GM10266 (cell line): ENCODE data around the gene FGF13.

Experiments used
- DNase-seq: peaks from one replicate; pipeline ENCODE4 v3.0.0; 2012; ENCODE audit errors: extremely low spot score
- CTCF ChIP-seq: IDR thresholded peaks from 2 replicates; pipeline ENCODE4 v1.5.1; 2012; ENCODE audit warnings: mild to moderate bottlenecking, low read depth; ENCODE audit not compliant: control insufficient read depth, insufficient read depth; ENCODE audit errors: missing control alignments

FGF13 gene

GRCh38 chrX:138708268-138708667 is 3.2 kb downstream of the FGF13 start:
- no peak for DNase-seq
- TF ChIP-seq CTCF, result no peak

GRCh38 chrX:138704596-138704995 is 6.9 kb downstream of the FGF13 start:
- no peak for DNase-seq
- TF ChIP-seq CTCF, result no peak

DNA sequence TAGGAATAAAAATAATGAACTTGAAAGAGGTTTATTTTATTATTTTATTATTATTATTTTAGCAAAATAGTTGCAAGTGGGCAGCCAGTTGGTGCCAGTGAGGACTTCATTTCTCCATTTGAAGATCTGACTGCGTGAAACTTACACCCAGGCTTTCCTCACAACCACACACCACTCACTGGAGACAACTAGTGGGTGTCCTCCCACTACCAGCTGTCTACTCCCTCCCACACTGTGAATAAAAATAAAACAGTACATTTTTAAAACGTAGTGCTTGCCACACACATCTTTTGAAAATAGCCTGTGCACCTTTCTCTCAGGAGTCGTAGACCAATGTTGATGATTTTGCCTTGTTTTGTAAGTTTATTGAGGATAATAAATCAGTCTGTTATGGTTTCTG is 7.4 kb downstream of the FGF13 start:
- TF ChIP-seq CTCF, result no peak
- DNase-seq, result no peak

DNA sequence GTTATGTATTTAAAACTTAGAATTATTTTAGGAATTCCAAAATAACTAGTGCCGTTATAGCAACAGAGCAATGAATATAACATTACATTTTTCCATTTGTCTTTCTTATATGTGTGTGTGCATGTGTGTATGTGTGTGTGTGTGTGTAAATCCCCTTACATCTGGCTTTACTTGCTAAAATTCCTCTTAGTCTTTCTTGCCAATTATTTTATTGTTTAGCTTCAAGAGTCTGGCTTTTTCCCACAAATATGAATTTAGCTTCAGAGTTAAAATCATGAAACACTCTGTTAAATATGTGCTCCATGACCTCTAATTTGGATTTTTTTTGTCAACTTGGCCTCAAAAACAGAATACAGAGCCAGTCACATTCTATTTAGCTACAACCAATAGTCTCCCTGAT is 18.9 kb downstream of the FGF13 start:
- DNase-seq, result no peak
- no peak for TF ChIP-seq CTCF

DNA sequence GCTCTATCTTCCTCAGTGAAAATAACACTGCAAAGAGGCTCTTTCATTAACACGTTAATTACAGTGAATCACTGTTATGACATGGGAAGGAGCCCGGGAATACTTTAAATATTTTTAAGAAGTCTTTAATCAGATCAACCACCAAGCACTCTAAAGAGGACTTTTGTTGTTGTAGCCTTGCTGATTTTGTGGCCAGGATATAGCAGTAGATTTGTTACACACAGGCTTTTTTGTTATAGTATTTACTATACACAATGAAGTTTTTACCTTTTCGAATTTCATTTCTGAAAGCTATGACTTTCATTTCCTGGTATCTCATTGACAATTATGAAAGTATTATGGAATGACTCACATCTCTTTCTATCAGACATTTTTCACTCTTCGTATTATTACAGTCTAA is 20.3 kb downstream of the FGF13 start:
- TF ChIP-seq CTCF, result no peak
- no peak for DNase-seq

GRCh38 chrX:138690591-138690990 is 20.9 kb downstream of the FGF13 start:
- no peak for TF ChIP-seq CTCF
- DNase-seq, result no peak

DNA sequence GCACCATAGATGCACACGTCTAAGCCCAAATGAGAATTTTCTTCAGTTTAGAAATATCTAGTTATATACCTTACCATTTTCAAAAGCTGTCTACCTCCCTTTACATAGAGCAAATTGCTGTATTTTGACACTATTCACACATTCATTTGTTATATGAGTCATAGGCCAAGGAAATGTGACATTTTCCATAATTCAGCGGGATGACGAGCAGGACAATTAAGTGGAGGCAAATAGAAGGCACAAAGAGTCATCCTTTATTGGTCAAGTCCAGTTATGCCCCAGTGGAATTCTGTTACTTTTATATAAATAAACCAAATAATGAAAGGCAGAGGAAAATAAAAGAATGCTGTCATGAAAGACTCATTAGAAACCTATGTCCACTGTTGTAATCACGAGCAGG is 27.9 kb downstream of the FGF13 start:
- TF ChIP-seq CTCF, result no peak
- no peak for DNase-seq
